Thymus (tissue), 11 donors: Measurements from ENCODE around the gene TDRD7. TPM values are rescaled to one million over a fixed set of nuclear protein-coding genes. Genes with fewer than 3 reads are reported as not detected.

Source experiments
- DNase-seq, 9 donors: peaks; one replicate each; pipeline ENCODE4 v3.0.0-alpha.2; 2013; ENCODE audit warnings: low spot score in 9 of 9, low read depth in 6 of 9, missing footprints in 1 of 9
- H3K27ac ChIP-seq, 2 donors: one replicate each; pipeline ENCODE4 v1.5.1; 2013; ENCODE audit warnings: control low read depth in 1 of 2, low read depth in 1 of 2, low read length in 1 of 2, mild to moderate bottlenecking in 1 of 2, moderate library complexity in 1 of 2
- H3K27me3 ChIP-seq, 2 donors: one replicate each; pipeline ENCODE4 v1.5.1; 2013; ENCODE audit warnings: low read length in 1 of 2; ENCODE audit not compliant: control insufficient read depth in 2 of 2, insufficient read depth in 1 of 2
- H3K36me3 ChIP-seq, 2 donors: one replicate each; pipeline ENCODE4 v1.5.1; 2013; ENCODE audit warnings: low read length in 1 of 2, mild to moderate bottlenecking in 1 of 2, moderate library complexity in 1 of 2; ENCODE audit not compliant: control insufficient read depth in 2 of 2, insufficient read depth in 2 of 2
- H3K4me1 ChIP-seq, 2 donors: one replicate each; pipeline ENCODE4 v1.5.1; 2013; ENCODE audit warnings: low read length in 2 of 2; ENCODE audit not compliant: control insufficient read depth in 2 of 2, insufficient read depth in 2 of 2
- H3K4me3 ChIP-seq, 2 donors: one replicate each; pipeline ENCODE4 v1.5.1; 2013; ENCODE audit warnings: low read length in 2 of 2, control low read depth in 1 of 2, mild to moderate bottlenecking in 1 of 2
- H3K9me3 ChIP-seq, 2 donors: one replicate each; pipeline ENCODE4 v1.5.1; 2013; ENCODE audit warnings: low read length in 1 of 2, mild to moderate bottlenecking in 1 of 2; ENCODE audit not compliant: control insufficient read depth in 2 of 2, insufficient read depth in 1 of 2
- WGBS: extraction: QIAGEN DNeasy Blood & Tissue Kit; methylation state at CpG from one replicate; pipeline ENCODE4 v1.1.7; 2013; 5-methylcytosine and 5-hydroxymethylcytosine counted together
- polyA plus RNA-seq: library from polyadenylated mRNA; stranded (reverse); fragments of 200-250 nt; gene quantifications from one replicate; pipeline ENCODE4 v1.2.3, GENCODE V29; 2013
- total RNA-seq: library from RNA; stranded (reverse); fragments of 120-200 nt; gene quantifications from one replicate; pipeline ENCODE4 v1.2.4, GENCODE V29; 2013
- donor health status: healthy.

The TDRD7 gene
- total and polyA plus RNA-seq, 2 donors: 12.3 to 14.2 TPM

GRCh38 chr9:97505845-97506244 lies 93.9 kb downstream of the TDRD7 start:
- WGBS: 95% methylated on average over 3 of the region's 3 CpGs
- no peak for DNase-seq
- Histone ChIP-seq H3K9me3 (no peaks in the 10 kb centered on the region), H3K36me3 (no peaks in the 10 kb centered on the region), H3K27me3 (peaks cover 35 to 49% of the 10 kb centered on the region in 2 donors), H3K4me3 (no peak overlapping the region), H3K4me1 (peaks cover 6 to 10% of the 10 kb centered on the region in 2 donors), H3K27ac (no peak overlapping the region)

DNA sequence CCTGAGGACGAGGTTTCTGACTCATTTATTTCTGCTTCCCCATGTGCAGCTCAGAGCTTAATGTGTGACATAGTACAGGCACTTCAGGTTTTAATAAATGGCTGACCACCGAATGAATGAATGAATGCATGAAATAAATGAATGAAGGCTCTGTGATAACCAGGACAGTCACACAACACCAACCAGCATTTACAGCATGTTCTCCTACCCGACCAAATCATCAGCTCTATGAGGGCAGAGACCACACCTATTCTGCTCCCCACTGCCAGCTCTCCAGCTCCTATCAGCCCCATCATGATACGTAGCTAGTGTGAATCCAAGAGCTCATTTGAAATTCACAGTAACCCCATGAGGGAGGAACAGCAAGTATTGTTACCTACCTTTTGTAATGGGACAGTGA lies 94.4 kb downstream of the TDRD7 start:
- 92% methylated on average over 4 of the region's 4 CpGs for WGBS
- Histone ChIP-seq H3K9me3 (no peaks in the 10 kb centered on the region), H3K4me1 (peaks cover 2 to 10% of the 10 kb centered on the region in 2 donors), H3K27ac (no peak overlapping the region), H3K36me3 (no peaks in the 10 kb centered on the region), H3K27me3 (peaks cover 31 to 44% of the 10 kb centered on the region in 2 donors), H3K4me3 (no peak overlapping the region)
- DNase-seq: no peak

DNA sequence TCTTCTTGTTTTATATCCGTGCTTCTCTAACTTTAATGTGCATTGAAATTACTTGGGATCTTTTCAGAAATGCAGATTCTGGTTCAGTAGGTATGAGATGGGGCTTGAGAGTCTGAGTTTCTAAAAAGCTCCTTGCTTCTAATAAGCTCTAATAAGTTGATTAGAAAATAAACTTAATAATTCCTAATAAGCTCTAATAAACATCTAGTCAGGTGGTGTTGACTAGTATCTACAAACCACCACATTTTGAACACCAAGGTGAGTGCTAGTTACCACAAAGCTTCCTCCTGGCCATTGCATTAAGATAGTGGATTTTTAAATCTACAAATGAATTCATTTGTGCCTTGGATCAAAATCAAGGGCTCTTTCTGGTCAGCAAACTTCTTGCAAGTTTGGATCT lies 94.9 kb downstream of the TDRD7 start:
- H3K36me3 ChIP-seq: no peaks in the 10 kb centered on the region
- H3K27ac ChIP-seq: no peak overlapping the region
- no peak for DNase-seq
- H3K9me3 ChIP-seq: no peaks in the 10 kb centered on the region
- no peak overlapping the region for H3K4me3 ChIP-seq
- WGBS: 96% methylated on average over 1 of the region's 1 CpG
- peaks cover 2 to 7% of the 10 kb centered on the region in 2 donors for H3K4me1 ChIP-seq
- H3K27me3 ChIP-seq: peaks cover 26 to 41% of the 10 kb centered on the region in 2 donors

DNA sequence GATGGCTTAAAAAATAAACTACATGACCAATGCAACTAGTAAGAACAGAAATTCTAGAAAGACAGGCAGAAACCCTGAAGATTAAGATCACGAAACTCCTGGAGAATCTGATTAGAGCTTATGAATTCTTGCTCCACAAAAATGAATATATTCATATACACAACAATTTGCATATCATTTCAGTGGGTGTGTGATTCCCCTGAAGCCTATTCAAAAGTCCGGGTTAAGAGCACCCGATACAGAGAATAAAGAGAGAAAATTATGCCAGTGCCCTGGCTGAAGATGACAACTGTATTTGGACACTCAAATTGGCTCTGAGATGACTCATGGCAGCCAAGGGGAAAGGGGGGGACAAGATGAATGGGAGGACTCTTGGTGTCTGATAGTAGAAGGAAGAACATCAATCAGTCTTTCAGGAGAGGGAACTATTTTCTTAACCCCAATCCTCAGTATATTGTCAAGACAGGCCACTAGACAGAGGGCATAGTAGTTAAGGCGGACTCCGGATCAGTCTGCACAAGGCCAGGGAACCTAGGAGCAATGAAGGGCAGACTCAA lies 95.6 kb downstream of the TDRD7 start:
- 96% methylated on average over 5 of the region's 5 CpGs for WGBS
- peaks cover 0 to under 1% of the 10 kb centered on the region in 2 donors for H3K4me1 ChIP-seq
- H3K36me3 ChIP-seq: no peaks in the 10 kb centered on the region
- no peak for DNase-seq
- no peak overlapping the region for H3K27ac ChIP-seq
- H3K27me3 ChIP-seq: peaks cover 19 to 34% of the 10 kb centered on the region in 2 donors
- H3K9me3 ChIP-seq: no peaks in the 10 kb centered on the region
- H3K4me3 ChIP-seq: no peak overlapping the region

DNA sequence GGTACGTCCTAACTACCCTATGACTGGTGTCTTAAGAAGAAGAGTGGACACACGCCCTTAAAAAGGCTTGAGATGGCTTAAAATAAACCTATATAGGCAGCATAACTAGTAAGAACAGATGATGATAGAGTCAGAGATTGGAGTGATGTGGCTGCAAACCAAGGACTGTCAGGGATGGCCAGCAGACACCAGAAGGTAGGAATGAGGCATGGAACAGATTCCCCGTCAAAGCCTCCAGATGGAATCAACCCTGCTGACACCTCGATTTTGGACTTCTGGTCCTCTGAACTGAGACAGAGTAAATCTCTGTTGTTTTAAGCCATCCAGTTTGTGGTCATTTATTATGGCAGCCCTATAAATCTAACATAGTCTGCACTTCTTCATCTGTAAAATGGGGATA lies 97.0 kb downstream of the TDRD7 start:
- Histone ChIP-seq H3K27ac (no peak overlapping the region), H3K4me3 (no peak overlapping the region), H3K4me1 (no peaks in the 10 kb centered on the region), H3K27me3 (peaks cover 9 to 21% of the 10 kb centered on the region in 2 donors), H3K36me3 (no peaks in the 10 kb centered on the region), H3K9me3 (no peaks in the 10 kb centered on the region)
- DNase-seq: no peak
- 69% methylated on average over 4 of the region's 4 CpGs for WGBS

- Histone ChIP-seq H3K4me1 (no peaks in the 10 kb centered on the region), H3K27ac (no peak overlapping the region)
- WGBS: 88% methylated on average over 10 of the region's 10 CpGs
Observed at GRCh38 chr9:97510797-97511654, 99.1 kb downstream of the TDRD7 start.

DNA sequence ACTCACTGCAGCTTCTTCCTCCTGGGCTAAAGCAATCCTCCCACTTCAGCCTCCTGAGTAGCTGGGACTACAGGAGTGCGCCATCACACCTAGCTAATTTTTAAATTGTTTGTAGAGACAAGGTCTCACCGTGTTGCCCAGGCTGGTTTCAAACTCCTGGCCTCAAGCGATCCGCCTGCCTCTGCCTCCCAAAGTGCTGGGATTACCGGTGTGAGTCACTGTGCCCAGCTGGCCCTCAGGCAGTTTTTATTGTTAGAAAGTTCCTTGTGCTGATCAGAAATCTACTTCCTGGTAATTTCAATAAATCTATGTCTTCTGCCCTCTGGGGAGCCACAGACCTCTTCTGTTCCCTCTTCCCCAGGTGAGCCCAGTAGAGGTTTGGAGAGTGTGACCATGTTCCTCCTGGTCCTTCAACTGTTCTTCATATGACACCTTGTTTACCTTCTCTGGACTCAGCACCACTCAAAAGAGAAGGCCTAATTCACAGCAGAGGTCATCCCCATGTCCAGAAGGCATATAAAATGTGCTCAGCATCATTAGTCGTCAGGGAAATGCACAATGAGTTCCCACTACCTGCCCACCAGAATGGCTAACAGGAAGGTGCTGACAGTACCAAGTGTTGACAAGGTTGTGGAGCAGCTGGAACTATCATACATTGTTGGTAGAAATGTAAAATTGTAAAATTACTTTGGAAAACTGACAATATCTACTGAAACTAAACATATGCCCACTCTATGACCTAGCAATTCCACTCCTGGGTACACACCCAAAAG lies 99.9 kb downstream of the TDRD7 start:
- no peak for DNase-seq
- H3K4me3 ChIP-seq: no peak overlapping the region
- H3K27me3 ChIP-seq: no peaks in the 10 kb centered on the region
- H3K4me1 ChIP-seq: no peaks in the 10 kb centered on the region
- H3K27ac ChIP-seq: no peak overlapping the region
- H3K9me3 ChIP-seq: no peaks in the 10 kb centered on the region
- no peaks in the 10 kb centered on the region for H3K36me3 ChIP-seq
- 95% methylated on average over 6 of the region's 6 CpGs for WGBS

More at GRCh38 chr9:97510797-97511654, 99.1 kb downstream of the TDRD7 start:
- DNase-seq: no peak
- Histone ChIP-seq H3K36me3 (no peaks in the 10 kb centered on the region), H3K27me3 (no peaks in the 10 kb centered on the region), H3K9me3 (no peaks in the 10 kb centered on the region), H3K4me3 (no peak overlapping the region)

GRCh38 chr9:97512966-97513560 lies 101.2 kb downstream of the TDRD7 start:
- H3K9me3 ChIP-seq: no peaks in the 10 kb centered on the region
- H3K27me3 ChIP-seq: peaks cover 0 to 9% of the 10 kb centered on the region in 2 donors
- no peaks in the 10 kb centered on the region for H3K4me1 ChIP-seq
- 84% methylated on average over 8 of the region's 8 CpGs for WGBS
- no peak overlapping the region for H3K4me3 ChIP-seq
- no peak for DNase-seq
- H3K36me3 ChIP-seq: no peaks in the 10 kb centered on the region
- H3K27ac ChIP-seq: no peak overlapping the region
